HG03575 (cell line): ENCODE results near the gene DLGAP3.

Experiments
- ATAC-seq: cut with Tn5 transposase; IDR thresholded peaks from one replicate; pipeline ENCODE4 v1.9.1; 2021; ENCODE audit not compliant: unreplicated experiment, insufficient number of reproducible peaks, low FRiP score; ENCODE audit errors: extremely low read depth

DLGAP3 gene

GRCh38 chr1:34872133-34872503, 57.3 kb downstream of the DLGAP3 start:
- ATAC-seq = no peak

DNA sequence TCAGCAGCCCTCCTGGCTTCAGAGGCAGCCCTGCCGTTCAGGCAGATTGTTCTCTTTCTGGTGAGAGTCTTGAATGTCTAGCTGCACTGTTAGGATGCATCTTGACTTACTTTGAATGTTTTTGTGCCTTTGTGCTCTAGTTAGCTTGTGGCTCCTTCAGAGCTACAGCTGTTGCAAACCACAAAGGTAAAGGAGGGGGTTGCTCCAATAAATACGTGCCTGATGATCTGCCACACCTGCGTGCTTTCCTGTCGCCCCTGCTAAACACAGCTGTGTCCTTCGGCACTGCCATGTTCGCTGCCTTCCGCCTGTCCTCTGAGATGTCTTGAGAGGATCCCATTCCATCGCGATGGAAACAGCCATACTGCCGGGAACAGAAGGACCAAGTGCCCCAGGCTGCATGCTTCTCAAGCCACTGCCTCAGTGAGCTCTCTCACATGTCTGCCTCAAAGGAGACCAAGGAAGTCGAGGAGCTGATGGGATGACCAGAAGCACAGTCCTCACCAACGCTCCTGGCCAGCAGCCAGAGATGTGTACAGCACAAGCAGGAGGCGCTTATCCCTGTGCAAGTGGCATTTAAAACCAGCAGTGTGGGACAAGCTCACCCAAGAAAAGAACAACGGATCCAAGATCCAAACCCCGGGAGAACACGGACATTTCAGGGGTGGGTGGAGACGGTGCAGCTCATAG, 57.9 kb downstream of the DLGAP3 start:
- ATAC-seq = no peak

- ATAC-seq = no peak
These were observed 59.1 kb downstream of the DLGAP3 start for GRCh38 chr1:34870395-34870794.

GRCh38 chr1:34869760-34870159, 59.7 kb downstream of the DLGAP3 start:
- no peak for ATAC-seq

DNA sequence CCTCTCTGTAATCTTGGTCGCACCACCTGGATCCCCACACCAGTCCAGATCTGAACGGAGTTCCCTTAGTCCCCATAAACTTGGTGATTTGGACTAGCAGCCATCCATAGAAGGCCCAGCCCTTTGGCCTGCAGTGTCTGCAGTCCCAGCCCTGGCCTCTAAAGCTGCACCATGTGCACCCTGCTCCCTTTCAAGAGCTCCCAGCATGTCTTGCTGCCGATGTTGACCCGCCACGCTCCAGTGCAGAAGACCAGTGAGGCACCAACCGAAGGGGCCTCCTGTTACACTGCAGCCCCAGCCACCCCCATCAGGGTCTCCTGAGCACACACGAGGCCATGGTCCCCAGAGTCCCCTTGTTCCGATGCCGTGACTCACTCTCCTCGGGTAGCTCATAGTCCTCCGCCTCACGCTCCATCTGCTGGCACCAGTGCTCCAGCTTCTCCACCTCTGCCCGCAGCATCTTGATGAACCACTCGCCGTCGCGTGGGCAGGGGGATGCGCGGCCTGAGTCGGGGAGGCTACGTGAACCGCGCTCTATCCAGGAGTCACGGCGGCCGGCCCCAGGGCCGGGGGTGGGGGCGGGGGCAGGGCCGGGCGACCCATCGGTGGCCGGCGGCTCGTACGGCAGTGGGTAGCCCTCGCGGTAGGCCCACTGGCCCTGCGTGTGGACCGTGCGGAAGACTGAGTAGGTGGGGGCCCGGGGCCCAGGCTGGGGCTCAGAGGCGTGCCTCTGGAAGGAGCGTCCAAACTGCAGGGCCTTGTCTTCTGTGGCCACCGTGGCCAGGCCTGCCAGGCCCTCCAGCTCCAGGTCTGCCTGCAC, 61.0 kb downstream of the DLGAP3 start:
- no peak for ATAC-seq

GRCh38 chr1:34867415-34867814, 62.0 kb downstream of the DLGAP3 start:
- ATAC-seq = no peak

DNA sequence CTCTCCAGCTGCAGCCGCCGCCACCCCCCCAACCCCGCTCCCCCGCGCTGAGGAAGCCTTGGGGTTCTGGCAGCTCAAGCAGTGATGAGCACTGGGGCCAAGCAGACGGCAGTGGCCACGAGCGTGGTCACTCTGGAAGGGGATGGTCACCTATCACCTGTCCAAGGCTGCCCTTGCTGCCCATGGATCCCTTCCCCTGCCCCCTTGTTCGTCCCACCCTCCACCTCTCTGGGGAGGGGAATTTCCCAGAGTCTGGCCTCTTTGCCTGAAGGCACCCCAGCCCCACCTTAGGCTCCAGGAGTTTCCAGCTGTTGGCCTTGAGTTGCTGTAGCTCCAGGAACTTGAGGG, 62.7 kb downstream of the DLGAP3 start:
- no peak for ATAC-seq

- ATAC-seq = no peak
These were observed 63.3 kb downstream of the DLGAP3 start for GRCh38 chr1:34865981-34866761.

- no peak for ATAC-seq
These were observed 63.9 kb downstream of the DLGAP3 start for GRCh38 chr1:34865573-34865972.

- no peak for ATAC-seq
These were observed 64.7 kb downstream of the DLGAP3 start for GRCh38 chr1:34864759-34865158.

DNA sequence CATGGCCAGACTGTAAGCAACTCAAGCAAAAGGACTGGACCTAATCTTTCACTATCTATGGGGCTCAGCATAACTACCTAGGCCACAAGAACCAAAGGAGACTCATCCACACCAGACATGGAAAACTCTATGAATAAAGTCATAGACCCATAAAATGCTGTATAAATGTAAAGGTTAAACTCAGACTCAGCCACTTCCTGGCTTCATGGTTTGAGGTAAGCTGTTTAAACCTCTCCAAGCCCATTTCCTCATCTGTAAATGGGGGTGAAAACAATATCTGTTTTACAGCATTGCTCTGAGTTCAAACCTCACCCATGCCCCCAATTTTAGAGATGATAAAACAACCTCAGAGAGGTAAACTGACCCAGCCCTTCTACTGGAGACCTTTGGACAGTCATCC, 65.9 kb downstream of the DLGAP3 start:
- ATAC-seq = no peak

DNA sequence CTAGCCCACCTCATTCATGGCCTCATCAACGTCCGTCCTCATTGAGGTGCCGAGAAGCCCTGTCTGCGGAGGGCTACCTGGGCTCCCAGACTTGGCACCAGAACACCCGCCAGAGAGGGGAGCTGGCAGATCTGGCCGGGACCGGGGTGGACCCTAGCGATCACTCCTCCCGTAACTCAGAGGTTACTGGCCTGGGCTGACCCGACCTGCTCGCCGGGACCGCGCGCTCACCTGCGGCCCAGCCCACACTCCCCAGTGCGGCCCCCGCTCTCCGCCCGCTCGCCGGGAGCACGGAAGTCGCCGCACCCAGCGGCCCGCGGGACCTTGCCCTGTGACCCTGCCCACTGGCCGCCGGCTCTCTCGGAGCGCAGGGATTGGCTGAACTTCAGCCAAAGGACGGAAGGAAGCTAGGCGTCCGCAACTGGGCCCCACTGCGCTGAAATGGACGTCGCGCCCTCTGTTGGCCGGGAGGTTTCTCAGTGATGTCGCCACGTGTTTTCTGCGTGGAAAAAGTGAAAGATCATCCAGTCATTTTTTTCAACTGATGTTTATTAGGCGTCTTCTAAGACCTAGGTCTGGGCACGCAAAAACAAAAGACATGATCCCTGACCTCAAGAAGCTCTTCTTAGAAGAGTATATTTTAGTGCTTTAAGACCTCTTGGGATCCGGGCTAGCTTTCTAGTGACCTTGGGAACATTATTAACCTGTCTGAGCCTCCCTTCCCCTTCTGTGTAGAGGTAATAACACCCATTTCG, 69.8 kb downstream of the DLGAP3 start, which contains the start of gene SMIM12:
Gene SMIM12, minus strand, starts transcription at position 304 of the 755 bp plus-strand sequence. CDS start 3,772 bp downstream, outside the sequence.
- ATAC-seq = no peak

DNA sequence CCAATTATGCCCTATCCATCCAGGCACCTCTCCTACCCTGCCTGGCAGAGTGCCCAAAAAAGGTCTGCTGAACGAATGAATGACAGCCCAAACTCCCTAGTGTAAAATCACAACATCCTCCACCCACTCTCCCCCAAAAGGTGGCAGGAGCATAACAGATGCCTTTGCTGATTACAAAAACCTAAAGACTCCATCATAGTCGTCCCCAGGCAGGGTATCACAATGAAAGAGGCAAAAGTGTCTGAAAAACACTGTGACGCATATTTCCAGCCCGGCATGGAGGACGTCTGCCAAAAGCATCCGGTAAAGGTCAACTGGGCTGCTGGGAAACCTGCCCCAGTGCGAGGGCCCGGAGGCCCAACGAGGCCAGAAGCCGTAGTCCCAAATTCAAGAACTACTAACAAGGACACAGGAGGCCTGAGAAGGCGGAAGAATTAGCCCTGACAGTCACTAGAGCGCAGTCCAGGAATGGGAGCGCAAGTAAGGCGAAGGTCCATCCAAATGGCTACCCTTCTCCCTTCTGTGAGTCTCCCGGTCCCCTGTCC, 70.5 kb downstream of the DLGAP3 start:
- no peak for ATAC-seq

DNA sequence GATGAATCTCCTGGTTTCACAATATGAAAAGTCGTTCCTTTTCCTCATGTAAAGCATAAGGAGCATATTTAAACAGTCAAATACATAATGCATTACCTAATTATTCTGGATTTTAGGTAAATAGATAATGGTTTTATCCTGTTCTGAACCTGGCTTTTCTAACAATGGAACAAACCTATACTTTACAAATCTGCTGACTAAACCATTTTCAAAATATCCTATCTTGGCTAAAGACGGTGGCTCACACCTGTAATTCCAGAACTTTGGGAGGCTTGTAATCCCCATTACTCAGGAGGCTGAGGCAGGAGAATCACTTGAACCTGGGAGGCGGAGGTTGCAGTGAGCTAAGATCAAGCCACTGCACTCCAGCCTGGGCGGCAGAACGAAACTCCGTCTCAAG, 72.8 kb downstream of the DLGAP3 start:
- ATAC-seq = no peak

DNA sequence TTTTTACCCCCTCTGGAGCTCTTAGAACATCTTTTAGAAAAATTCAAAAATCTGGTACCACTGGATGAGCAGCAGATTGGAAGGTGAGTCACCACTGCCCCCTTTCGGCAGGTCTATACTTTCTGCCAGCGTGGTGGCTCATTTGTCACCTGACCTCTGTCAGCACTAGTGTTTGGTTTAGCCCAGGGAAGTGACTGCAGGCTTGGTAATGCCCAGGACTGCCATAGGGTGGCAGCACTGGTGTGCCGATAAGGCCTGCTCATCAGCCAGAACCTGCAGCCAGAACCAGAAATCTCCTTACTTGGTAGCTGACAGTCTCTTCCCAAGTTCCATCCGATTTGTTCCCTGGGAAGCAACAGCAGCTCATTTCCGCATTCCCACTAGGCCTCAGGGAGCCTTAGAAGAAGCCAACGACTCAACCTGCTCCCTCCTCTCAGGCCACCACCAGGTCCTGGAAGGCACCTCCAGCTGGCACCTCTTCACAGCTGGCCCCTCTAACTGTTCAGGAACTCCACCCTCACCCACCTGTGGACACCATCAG, 76.7 kb downstream of the DLGAP3 start:
- ATAC-seq = peak; percentile 86

DNA sequence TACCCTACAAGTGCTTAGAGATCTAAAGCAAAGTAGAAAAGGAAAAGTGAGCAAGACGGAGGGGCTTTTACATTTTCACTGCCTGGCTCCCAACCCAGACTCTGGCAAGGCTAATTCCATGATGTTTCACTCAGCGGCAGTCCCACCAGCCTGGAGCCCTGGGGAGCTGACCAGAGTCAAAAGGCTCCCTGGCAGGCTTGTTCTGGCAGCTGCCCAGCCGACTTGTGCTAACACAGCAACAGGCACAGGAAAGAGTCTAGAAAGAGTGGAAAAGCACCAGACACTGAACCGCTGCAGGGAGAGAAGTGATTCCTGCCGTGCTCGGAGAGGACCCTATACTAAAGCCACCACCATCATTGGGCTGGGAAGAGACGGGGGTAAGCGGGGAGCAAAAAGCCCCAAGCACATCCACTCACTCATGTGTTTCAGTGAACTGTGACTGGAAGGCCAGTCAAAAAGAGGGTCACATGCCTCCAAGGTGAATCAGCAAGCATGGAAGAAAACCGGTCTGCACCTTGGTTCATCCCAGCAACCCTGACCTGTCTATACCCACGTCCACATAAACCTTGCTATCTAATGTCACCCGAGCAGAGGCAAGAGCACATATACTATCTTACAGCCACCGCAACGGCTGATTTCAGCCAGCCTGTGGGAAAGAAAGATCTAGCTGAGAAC, 77.9 kb downstream of the DLGAP3 start:
- no peak for ATAC-seq

DNA sequence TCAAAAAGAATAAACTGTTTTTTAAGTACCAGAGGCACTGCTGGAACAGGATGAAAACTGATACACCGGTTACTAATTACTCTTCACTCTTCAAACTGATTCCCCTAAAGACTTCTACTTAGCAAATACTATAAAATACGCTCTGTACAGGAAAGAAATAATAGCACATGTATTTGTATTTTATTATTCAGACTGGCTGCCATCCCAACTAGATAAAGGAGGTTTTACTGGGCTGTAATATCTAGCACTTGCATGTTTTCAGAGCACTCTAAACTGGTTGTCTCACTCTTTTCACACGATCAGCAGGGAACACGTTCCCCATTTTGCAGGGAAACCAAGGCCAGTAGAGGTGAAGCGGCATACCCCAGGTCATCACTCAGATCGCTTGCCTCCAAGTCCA, 79.1 kb downstream of the DLGAP3 start:
- ATAC-seq = no peak

GRCh38 chr1:34847094-34847493, 82.4 kb downstream of the DLGAP3 start:
- no peak for ATAC-seq
